Type B pancreatic cell (in vitro differentiated cells): Measurements from ENCODE around the gene PLXDC1. TPM values are rescaled to one million over a fixed set of nuclear protein-coding genes. Genes with fewer than 3 reads are reported as not detected.
"Not testable (repeated sequence)": the region's sequence is repeated elsewhere in the genome, so short reads cannot be mapped to it uniquely, and the experiment has no call there.

Experiments used
- DNase-seq: peaks from one replicate; pipeline ENCODE4 v3.0.0; 2021; ENCODE audit warnings: mixed read lengths; ENCODE audit not compliant: unreplicated experiment; ENCODE audit errors: extremely low spot score
- H3K27ac Mint-ChIP-seq: 2 replicates; pipeline ENCODE4 v1.8.0; 2021; ENCODE audit warnings: mild to moderate bottlenecking, mixed read lengths
- H3K27me3 Mint-ChIP-seq: 2 replicates; pipeline ENCODE4 v1.8.0; 2021; ENCODE audit warnings: mixed read lengths
- H3K36me3 Mint-ChIP-seq: 2 replicates; pipeline ENCODE4 v1.8.0; 2021; ENCODE audit warnings: mixed read lengths
- H3K4me1 Mint-ChIP-seq: one replicate; pipeline ENCODE4 v1.8.0; 2021; ENCODE audit warnings: mixed read lengths; ENCODE audit not compliant: unreplicated experiment
- H3K4me3 Mint-ChIP-seq: 2 replicates; pipeline ENCODE4 v1.8.0; 2021; ENCODE audit warnings: mild to moderate bottlenecking, mixed read lengths
- H3K9me3 Mint-ChIP-seq: 2 replicates; pipeline ENCODE4 v1.8.0; 2021; ENCODE audit warnings: mixed read lengths
- CTCF ChIP-seq: fragments of 200-600 bp; sonication (generic); conservative IDR thresholded peaks from 2 replicates; pipeline ENCODE4 v1.5.0; 2021; ENCODE audit warnings: antibody characterized with exemption, mild to moderate bottlenecking
- total RNA-seq: library from RNA; stranded (reverse); gene quantifications from 2 replicates; pipeline ENCODE4 v1.2.1, GENCODE V29; 2021; ENCODE audit warnings: low replicate concordance

The PLXDC1 gene
- total RNA-seq, 1 donor from 2014 or later = 5.0 TPM

GRCh38 chr17:39131616-39132015 lies 19.8 kb downstream of the PLXDC1 start:
- TF ChIP-seq CTCF = no peak
- H3K4me1 Mint-ChIP-seq = no peaks in the 10 kb centered on the region
- DNase-seq = no peak
- H3K9me3 Mint-ChIP-seq = no peaks in the 10 kb centered on the region
- no peak overlapping the region for H3K4me3 Mint-ChIP-seq
- no peak overlapping the region for H3K27ac Mint-ChIP-seq
- peaks cover 2% of the 10 kb centered on the region for H3K27me3 Mint-ChIP-seq
- H3K36me3 Mint-ChIP-seq = no peaks in the 10 kb centered on the region

- no peak overlapping the region for H3K27ac Mint-ChIP-seq
- TF ChIP-seq CTCF = no peak
- H3K4me1 Mint-ChIP-seq = no peaks in the 10 kb centered on the region
- no peaks in the 10 kb centered on the region for H3K9me3 Mint-ChIP-seq
- no peaks in the 10 kb centered on the region for H3K27me3 Mint-ChIP-seq
- no peaks in the 10 kb centered on the region for H3K36me3 Mint-ChIP-seq
- no peak for DNase-seq
- no peak overlapping the region for H3K4me3 Mint-ChIP-seq
These were observed 21.2 kb downstream of the PLXDC1 start for GRCh38 chr17:39130205-39130604.

DNA sequence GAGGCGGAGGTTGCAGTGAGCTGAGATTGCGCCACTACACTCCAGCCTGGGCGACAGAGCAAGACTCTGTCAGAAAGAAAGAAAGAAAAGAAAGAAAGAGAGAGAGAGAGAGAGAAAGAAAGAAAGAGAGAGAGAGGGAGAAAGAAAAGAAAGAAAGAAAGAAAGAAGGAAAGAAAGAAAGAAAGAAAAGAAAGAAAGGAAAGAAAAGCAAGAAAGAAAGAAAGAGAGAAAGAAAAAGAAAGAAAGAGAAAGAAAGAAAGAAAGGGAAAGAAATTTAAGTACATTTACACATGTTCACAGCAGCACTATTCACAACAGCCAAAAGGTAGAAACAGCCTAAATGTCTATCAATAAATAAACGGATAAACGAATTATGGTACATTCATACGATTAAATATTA lies 21.9 kb downstream of the PLXDC1 start:
- not testable (repeated sequence) for H3K4me3 Mint-ChIP-seq, H3K27ac Mint-ChIP-seq, H3K4me1 Mint-ChIP-seq, H3K36me3 Mint-ChIP-seq, H3K27me3 Mint-ChIP-seq, H3K9me3 Mint-ChIP-seq, DNase-seq

- no peak for DNase-seq
- H3K27ac Mint-ChIP-seq = no peak overlapping the region
- H3K4me1 Mint-ChIP-seq = no peaks in the 10 kb centered on the region
- H3K9me3 Mint-ChIP-seq = no peaks in the 10 kb centered on the region
- no peak overlapping the region for H3K4me3 Mint-ChIP-seq
- no peaks in the 10 kb centered on the region for H3K36me3 Mint-ChIP-seq
- TF ChIP-seq CTCF = no peak
- H3K27me3 Mint-ChIP-seq = no peaks in the 10 kb centered on the region
These were observed 25.0 kb downstream of the PLXDC1 start for GRCh38 chr17:39126436-39126835.

- no peak for DNase-seq
- Mint-ChIP-seq H3K9me3 (no peaks in the 10 kb centered on the region), H3K4me3 (no peak overlapping the region), H3K36me3 (no peaks in the 10 kb centered on the region), H3K27ac (no peak overlapping the region), H3K27me3 (no peaks in the 10 kb centered on the region), H3K4me1 (no peaks in the 10 kb centered on the region)
- no peak for TF ChIP-seq CTCF
These were observed 26.1 kb downstream of the PLXDC1 start for GRCh38 chr17:39125143-39125875.

DNA sequence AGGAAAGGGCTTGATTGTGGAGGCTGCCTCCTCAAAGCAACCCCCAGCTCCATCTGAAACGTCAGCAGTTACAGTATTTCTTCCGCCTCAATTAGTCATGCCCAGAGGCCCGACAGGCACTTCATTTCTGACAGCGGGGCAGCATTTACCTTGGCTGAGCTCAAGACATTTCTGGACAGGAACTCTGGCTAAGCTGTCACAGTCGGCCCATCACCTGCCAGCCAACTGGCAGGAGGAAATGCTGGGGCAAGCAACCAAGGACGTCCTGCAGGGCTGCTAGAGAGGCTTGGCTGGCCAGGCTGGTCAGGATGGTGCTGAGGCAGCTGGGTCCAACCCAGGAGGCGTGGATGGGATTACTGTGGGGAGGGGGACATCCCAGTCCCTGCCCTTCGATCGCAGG lies 27.8 kb downstream of the PLXDC1 start:
- no peaks in the 10 kb centered on the region for H3K4me1 Mint-ChIP-seq
- no peaks in the 10 kb centered on the region for H3K9me3 Mint-ChIP-seq
- DNase-seq = no peak
- no peaks in the 10 kb centered on the region for H3K36me3 Mint-ChIP-seq
- no peak overlapping the region for H3K4me3 Mint-ChIP-seq
- no peaks in the 10 kb centered on the region for H3K27me3 Mint-ChIP-seq
- no peak overlapping the region for H3K27ac Mint-ChIP-seq
- no peak for TF ChIP-seq CTCF
